ENCODE results near the gene DOCK8. TPM values are rescaled to one million over a fixed set of nuclear protein-coding genes. Genes with fewer than 3 reads are reported as not detected.

The DOCK8 gene
- total RNA-seq, 1 donor from 2014 or later, result 5.1 TPM

GRCh38 chr9:292915-293314, 78.2 kb downstream of the DOCK8 start:
- Mint-ChIP-seq H3K4me1 (ENCODE audit: unreplicated experiment) (no peaks in the 10 kb centered on the region), H3K27ac (no peak overlapping the region), H3K9me3 (no peaks in the 10 kb centered on the region), H3K36me3 (no peaks in the 10 kb centered on the region), H3K27me3 (no peaks in the 10 kb centered on the region), H3K4me3 (no peak overlapping the region)
- DNase-seq (ENCODE audit: extremely low spot score, unreplicated experiment), result no peak
- peak; percentile 44 for TF ChIP-seq CTCF (conservative IDR thresholded peaks at IDR 0.05)

- H3K36me3 Mint-ChIP-seq, result no peaks in the 10 kb centered on the region
- H3K27me3 Mint-ChIP-seq, result no peaks in the 10 kb centered on the region
- no peak overlapping the region for H3K27ac Mint-ChIP-seq
- TF ChIP-seq CTCF (conservative IDR thresholded peaks at IDR 0.05), result no peak
- no peaks in the 10 kb centered on the region for H3K9me3 Mint-ChIP-seq
- H3K4me1 Mint-ChIP-seq (ENCODE audit: unreplicated experiment), result no peaks in the 10 kb centered on the region
- no peak overlapping the region for H3K4me3 Mint-ChIP-seq
- no peak for DNase-seq (ENCODE audit: extremely low spot score, unreplicated experiment)
Observed at GRCh38 chr9:295576-295975, 80.9 kb downstream of the DOCK8 start.

- no peaks in the 10 kb centered on the region for H3K36me3 Mint-ChIP-seq
- no peak overlapping the region for H3K4me3 Mint-ChIP-seq
- no peaks in the 10 kb centered on the region for H3K4me1 Mint-ChIP-seq (ENCODE audit: unreplicated experiment)
- H3K9me3 Mint-ChIP-seq, result no peaks in the 10 kb centered on the region
- no peaks in the 10 kb centered on the region for H3K27me3 Mint-ChIP-seq
- TF ChIP-seq CTCF (conservative IDR thresholded peaks at IDR 0.05), result no peak
- DNase-seq (ENCODE audit: extremely low spot score, unreplicated experiment), result no peak
- H3K27ac Mint-ChIP-seq, result no peak overlapping the region
Observed at GRCh38 chr9:296411-296810, 81.7 kb downstream of the DOCK8 start.

- Mint-ChIP-seq H3K36me3 (no peaks in the 10 kb centered on the region), H3K4me3 (no peak overlapping the region), H3K27ac (no peak overlapping the region)
Observed at GRCh38 chr9:297104-297972, 82.7 kb downstream of the DOCK8 start.

GRCh38 chr9:303502-303901, 88.8 kb downstream of the DOCK8 start:
- H3K27ac Mint-ChIP-seq, result peak overlapping the region; percentile 98
- H3K4me1 Mint-ChIP-seq (ENCODE audit: unreplicated experiment), result peaks cover 8% of the 10 kb centered on the region
- H3K4me3 Mint-ChIP-seq, result no peak overlapping the region
- H3K36me3 Mint-ChIP-seq, result no peaks in the 10 kb centered on the region
- H3K27me3 Mint-ChIP-seq, result no peaks in the 10 kb centered on the region
- TF ChIP-seq CTCF (conservative IDR thresholded peaks at IDR 0.05), result no peak
- DNase-seq (ENCODE audit: extremely low spot score, unreplicated experiment), result no peak
- H3K9me3 Mint-ChIP-seq, result no peaks in the 10 kb centered on the region

More at GRCh38 chr9:297104-297972, 82.7 kb downstream of the DOCK8 start:
- H3K4me1 Mint-ChIP-seq (ENCODE audit: unreplicated experiment), result no peaks in the 10 kb centered on the region
- DNase-seq (ENCODE audit: extremely low spot score, unreplicated experiment), result no peak
- no peaks in the 10 kb centered on the region for H3K9me3 Mint-ChIP-seq
- H3K27me3 Mint-ChIP-seq, result no peaks in the 10 kb centered on the region
- TF ChIP-seq CTCF (conservative IDR thresholded peaks at IDR 0.05), result no peak

All from type B pancreatic cell (in vitro differentiated cells).